GM23338 (cell line): ENCODE results near the gene TMED10. TPM values are rescaled to one million over a fixed set of nuclear protein-coding genes. Genes with fewer than 3 reads are reported as not detected.

Experiments used
- ATAC-seq: fragments of 200-7000 bp; cut with Tn5 transposase; 3 replicates; pipeline ENCODE4 v1.9.1; 2020
- DNase-seq: peaks from one replicate; pipeline ENCODE4 v3.0.0-alpha.2; 2015; ENCODE audit warnings: low spot score
- H2AFZ ChIP-seq: fragments of 200-600 bp; sonication (generic); 2 replicates; pipeline ENCODE4 v1.8.0; 2016; ENCODE audit warnings: antibody characterized with exemption, mild to moderate bottlenecking, moderate library complexity
- H3F3A ChIP-seq: fragments of 200-600 bp; sonication (generic); replicated peaks from 2 replicates; pipeline ENCODE4 v1.8.0; 2017; ENCODE audit warnings: antibody characterized with exemption, mixed run types, low read depth
- H3K27ac ChIP-seq: fragments of 200-600 bp; sonication (generic); 2 replicates; pipeline ENCODE4 v1.6.1; 2016; ENCODE audit warnings: low read depth
- H3K27me3 ChIP-seq: fragments of 200-600 bp; sonication (generic); 2 replicates; pipeline ENCODE4 v1.8.0; 2016; ENCODE audit warnings: mild to moderate bottlenecking, mixed run types, moderate library complexity; ENCODE audit not compliant: insufficient read depth
- H3K36me3 ChIP-seq: fragments of 200-600 bp; sonication (generic); 2 replicates; pipeline ENCODE4 v1.8.0; 2016; ENCODE audit warnings: mild to moderate bottlenecking; ENCODE audit not compliant: insufficient read depth
- H3K4me1 ChIP-seq: fragments of 200-600 bp; sonication (generic); 2 replicates; pipeline ENCODE4 v1.8.0; 2016; ENCODE audit warnings: mild to moderate bottlenecking, moderate library complexity; ENCODE audit not compliant: insufficient read depth
- H3K4me2 ChIP-seq: fragments of 200-600 bp; sonication (generic); 2 replicates; pipeline ENCODE4 v1.7.1; 2017; ENCODE audit warnings: mixed run types
- H3K4me3 ChIP-seq: fragments of 200-600 bp; sonication (generic); 2 replicates; pipeline ENCODE4 v1.6.1; 2016; ENCODE audit warnings: mixed run types
- H3K79me2 ChIP-seq: fragments of 200-600 bp; sonication (generic); replicated peaks from 2 replicates; pipeline ENCODE4 v1.8.0; 2017; ENCODE audit warnings: mild to moderate bottlenecking; ENCODE audit not compliant: insufficient read depth
- H3K9me2 ChIP-seq: fragments of 200-600 bp; sonication (generic); 2 replicates; pipeline ENCODE4 v1.8.0; 2017; ENCODE audit not compliant: insufficient read depth
- H4K20me1 ChIP-seq: fragments of 200-600 bp; sonication (generic); replicated peaks from 2 replicates; pipeline ENCODE4 v1.8.0; 2017; ENCODE audit warnings: mild to moderate bottlenecking; ENCODE audit not compliant: insufficient read depth
- H3K27ac Mint-ChIP-seq: 2 replicates; pipeline ENCODE4 v1.8.0; 2020; ENCODE audit warnings: inconsistent platforms, mild to moderate bottlenecking, moderate library complexity, mixed read lengths
- H3K27me3 Mint-ChIP-seq: 3 replicates; pipeline ENCODE4 v1.8.0; 2022; ENCODE audit warnings: low read depth, mild to moderate bottlenecking, moderate library complexity, mixed read lengths, inconsistent platforms; ENCODE audit not compliant: insufficient read depth, poor library complexity
- H3K36me3 Mint-ChIP-seq: 3 replicates; pipeline ENCODE4 v1.8.0; 2021; ENCODE audit warnings: low read depth, mild to moderate bottlenecking, inconsistent platforms, moderate library complexity, mixed read lengths
- H3K4me1 Mint-ChIP-seq: 3 replicates; pipeline ENCODE4 v1.8.0; 2020; ENCODE audit warnings: mild to moderate bottlenecking, inconsistent platforms, mixed read lengths
- H3K4me3 Mint-ChIP-seq: 3 replicates; pipeline ENCODE4 v1.8.0; 2021; ENCODE audit warnings: moderate library complexity, mild to moderate bottlenecking, inconsistent platforms, mixed read lengths
- H3K9me3 Mint-ChIP-seq: 3 replicates; pipeline ENCODE4 v1.8.0; 2020; ENCODE audit warnings: moderate library complexity, mild to moderate bottlenecking, inconsistent platforms, mixed read lengths
- CREB1 ChIP-seq: fragments of 250-450 bp; sonication (Bioruptor Pico); IDR thresholded peaks from 2 replicates; pipeline ENCODE4 v1.5.0; 2020; ENCODE audit warnings: low read depth, mild to moderate bottlenecking, moderate library complexity
- CTCF ChIP-seq, 2 experiments: fragments of 200-600 bp in 1 of 2; sonication (generic) in 1 of 2; conservative IDR thresholded peaks; 2 replicates each; pipeline versions ENCODE4 v1.5.1 to v1.6.1; 2016 to 2017; ENCODE audit warnings: antibody characterized with exemption in 2 of 2, low read depth in 2 of 2, mild to moderate bottlenecking in 2 of 2, moderate library complexity in 1 of 2
- ETS1 ChIP-seq: IDR thresholded peaks from 2 replicates; pipeline ENCODE4 v1.6.1; 2016; ENCODE audit warnings: antibody characterized with exemption
- EZH2 ChIP-seq: fragments of 200-600 bp; sonication (generic); IDR thresholded peaks from one replicate; pipeline ENCODE4 v1.8.0; 2017; ENCODE audit warnings: antibody characterized with exemption, mild to moderate bottlenecking, low read depth; ENCODE audit not compliant: unreplicated experiment
- JUNB ChIP-seq: IDR thresholded peaks from one replicate; pipeline ENCODE4 v1.6.1; 2016; ENCODE audit warnings: antibody characterized with exemption; ENCODE audit not compliant: unreplicated experiment
- NANOG ChIP-seq: IDR thresholded peaks from 2 replicates; pipeline ENCODE4 v1.6.1; 2016; ENCODE audit warnings: antibody characterized with exemption, borderline replicate concordance
- POLR2AphosphoS5 ChIP-seq: IDR thresholded peaks from 2 replicates; pipeline ENCODE4 v1.6.1; 2016; ENCODE audit warnings: antibody characterized with exemption, low read depth
- STAT1 ChIP-seq: IDR thresholded peaks from one replicate; pipeline ENCODE4 v1.6.1; 2016; ENCODE audit warnings: antibody characterized with exemption; ENCODE audit not compliant: unreplicated experiment
- ZNF114 ChIP-seq: fragments of 250-450 bp; sonication (Bioruptor Pico); IDR thresholded peaks from 2 replicates; pipeline ENCODE4 v1.5.0; 2020; ENCODE audit warnings: mild to moderate bottlenecking, moderate library complexity
- polyA plus RNA-seq: library from polyadenylated mRNA; unstranded; fragments of >200 nt; fragmentation: Nextera tagmentation; extraction: Ambion mirVana; gene quantifications from 2 replicates; pipeline ENCODE4 v1.2.1, GENCODE V29; 2016
- total RNA-seq: library from RNA; depleted of rRNA; stranded (reverse); fragments of >200 nt; shearing (Covaris generic); gene quantifications from 2 replicates; pipeline ENCODE4 v1.2.3, GENCODE V29; 2014

TMED10 gene
- total and polyA plus RNA-seq, 2 experiments from 2014 or later, result 180 to 196 TPM

- ATAC-seq (no peak), DNase-seq (no peak)
- TF ChIP-seq ZNF114 (CRISPR knock-in tag) (no peak), STAT1 (no peak), CTCF (conservative IDR thresholded peaks at IDR 0.05; ENCODE audit: low read depth in 2 of 2) (no peak), CREB1 (CRISPR knock-in tag) (no peak), JUNB (no peak), NANOG (no peak), ETS1 (no peak), EZH2 (no peak), POLR2AphosphoS5 (no peak)
- Histone ChIP-seq H3K79me2 (no peaks in the 10 kb centered on the region), H3K27ac (no peak overlapping the region), H2AFZ (no peak overlapping the region), H3K4me1 (no peaks in the 10 kb centered on the region; the same call in 1 of the 2 replicates), H3K4me3 (no peak overlapping the region), H3F3A (0 out of 2 replicates have a peak, but pooled peaks cover 3% of the 10 kb centered on the region), H3K4me2 (no peak overlapping the region), H3K9me2 (no peaks in the 10 kb centered on the region), H3K36me3 (peaks cover 23% of the 10 kb centered on the region), H4K20me1 (no peaks in the 10 kb centered on the region), H3K27me3 (no peaks in the 10 kb centered on the region)
- Mint-ChIP-seq H3K4me3 (no peak overlapping the region), H3K9me3 (no peaks in the 10 kb centered on the region; the same call in 2 of the 3 replicates), H3K36me3 (peaks cover 66% of the 10 kb centered on the region), H3K4me1 (peaks cover 6% of the 10 kb centered on the region; the same call in 2 of the 3 replicates), H3K27me3 (no peaks in the 10 kb centered on the region), H3K27ac (no peak overlapping the region)
These were observed 85.2 kb downstream of the TMED10 start for GRCh38 chr14:75091251-75091650.

- Histone ChIP-seq H3K9me2 (no peaks in the 10 kb centered on the region), H3K36me3 (peaks cover 31% of the 10 kb centered on the region), H3F3A (0 out of 2 replicates have a peak, but pooled peaks cover 3% of the 10 kb centered on the region), H3K27me3 (no peaks in the 10 kb centered on the region), H2AFZ (no peak overlapping the region), H3K4me3 (no peak overlapping the region), H4K20me1 (no peaks in the 10 kb centered on the region), H3K4me2 (no peak overlapping the region), H3K4me1 (no peaks in the 10 kb centered on the region; the same call in 1 of the 2 replicates), H3K27ac (no peak overlapping the region), H3K79me2 (no peaks in the 10 kb centered on the region)
- no peaks in the 10 kb centered on the region for H3K27me3 Mint-ChIP-seq
- no peak for DNase-seq
- peaks cover 69% of the 10 kb centered on the region for H3K36me3 Mint-ChIP-seq
- peaks cover 6% of the 10 kb centered on the region; the same call in 2 of the 3 replicates for H3K4me1 Mint-ChIP-seq
- no peak overlapping the region for H3K27ac Mint-ChIP-seq
- H3K9me3 Mint-ChIP-seq, result no peaks in the 10 kb centered on the region; the same call in 2 of the 3 replicates
- ATAC-seq, result no peak
- H3K4me3 Mint-ChIP-seq, result no peak overlapping the region
- no peak for TF ChIP-seq NANOG
- TF ChIP-seq EZH2, result no peak
- TF ChIP-seq ETS1, result no peak
- no peak for TF ChIP-seq JUNB
- no peak for TF ChIP-seq ZNF114 (CRISPR knock-in tag)
- no peak for TF ChIP-seq CTCF (conservative IDR thresholded peaks at IDR 0.05; ENCODE audit: low read depth in 2 of 2)
These were observed 86.1 kb downstream of the TMED10 start for GRCh38 chr14:75090353-75090752.
